Parathyroid adenoma (tissue), 2 donors: ENCODE measurements around the gene ATL1.

Source experiments
- H2AFZ ChIP-seq: fragments of 300-600 bp; sonication (generic); one replicate; pipeline ENCODE4 v1.7.0; 2017; ENCODE audit warnings: antibody characterized with exemption, mild to moderate bottlenecking
- H3K27ac ChIP-seq: fragments of 300-600 bp; sonication (generic); one replicate; pipeline ENCODE4 v1.7.0; 2017
- H3K27me3 ChIP-seq: fragments of 300-600 bp; sonication (generic); one replicate; pipeline ENCODE4 v1.7.0; 2017; ENCODE audit warnings: low read length; ENCODE audit not compliant: control insufficient read depth, insufficient read depth
- H3K36me3 ChIP-seq: fragments of 300-600 bp; sonication (generic); one replicate; pipeline ENCODE4 v1.7.0; 2017; ENCODE audit warnings: low read length; ENCODE audit not compliant: control insufficient read depth, insufficient read depth
- H3K4me1 ChIP-seq: fragments of 300-600 bp; sonication (generic); one replicate; pipeline ENCODE4 v1.7.0; 2017; ENCODE audit warnings: control low read depth
- H3K4me2 ChIP-seq: fragments of 300-600 bp; sonication (generic); one replicate; pipeline ENCODE4 v1.7.0; 2017; ENCODE audit warnings: low read length
- H3K4me3 ChIP-seq: fragments of 300-600 bp; sonication (generic); one replicate; pipeline ENCODE4 v1.7.0; 2017; ENCODE audit warnings: low read depth, low read length
- H3K79me2 ChIP-seq: fragments of 300-600 bp; sonication (generic); one replicate; pipeline ENCODE4 v1.7.0; 2017; ENCODE audit warnings: control low read depth
- H3K9ac ChIP-seq: fragments of 300-600 bp; sonication (generic); one replicate; pipeline ENCODE4 v1.7.0; 2017; ENCODE audit warnings: mild to moderate bottlenecking
- H3K9me3 ChIP-seq: fragments of 300-600 bp; sonication (generic); one replicate; pipeline ENCODE4 v1.7.0; 2017; ENCODE audit warnings: low read length; ENCODE audit not compliant: control insufficient read depth
- TF ChIP-seq, protein P1 (sequence below): fragments of 300-600 bp; sonication (generic); IDR thresholded peaks from one replicate; pipeline ENCODE4 v1.7.0; 2017; ENCODE audit warnings: antibody characterized with exemption, mild to moderate bottlenecking
- donor health status: primary hyperparathyroidism.

Gene ATL1

DNA sequence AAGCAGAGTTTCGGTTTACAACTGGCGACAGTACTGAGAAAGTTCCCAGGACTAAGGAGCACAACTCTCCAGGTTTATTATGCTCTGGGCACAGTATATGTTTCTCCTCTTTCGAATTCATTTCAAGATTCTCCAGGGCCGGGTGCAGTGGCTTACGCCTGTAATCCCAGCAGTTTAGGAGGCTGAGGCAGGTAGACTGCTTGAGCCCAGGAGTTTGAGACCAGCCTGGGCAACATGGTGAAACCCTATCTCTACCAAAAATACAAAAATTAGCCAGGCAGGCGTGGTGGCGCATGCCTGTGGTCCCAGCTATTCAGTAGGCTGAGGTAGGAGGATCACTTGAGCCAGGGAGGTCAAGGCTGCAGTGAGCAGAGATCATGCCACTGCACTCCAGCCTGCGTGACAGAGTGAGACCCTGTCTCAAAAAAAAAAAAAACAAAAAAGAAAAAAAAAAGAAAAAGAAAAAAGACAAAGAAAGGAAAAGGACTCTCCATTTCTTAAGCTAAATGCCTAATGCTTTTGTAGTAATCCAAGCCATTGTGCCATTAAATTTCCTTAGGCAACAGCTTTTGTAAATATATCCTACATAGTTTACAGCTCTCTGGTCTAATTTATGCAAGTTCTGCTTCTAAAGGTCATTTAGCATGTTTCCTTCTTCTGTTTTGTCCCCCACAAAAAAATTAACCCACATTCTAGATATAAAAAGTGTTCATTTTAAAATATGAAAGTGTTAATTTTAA is 34.8 kb downstream of the ATL1 start:
- Histone ChIP-seq H3K4me2 (no peak overlapping the region), H2AFZ (no peak overlapping the region), H3K27ac (no peak overlapping the region), H3K79me2 (no peaks in the 10 kb centered on the region), H3K4me1 (no peaks in the 10 kb centered on the region), H3K27me3 (no peaks in the 10 kb centered on the region), H3K9me3 (no peaks in the 10 kb centered on the region), H3K9ac (no peak overlapping the region), H3K4me3 (no peak overlapping the region), H3K36me3 (no peaks in the 10 kb centered on the region)
- TF ChIP-seq, protein P1, sequence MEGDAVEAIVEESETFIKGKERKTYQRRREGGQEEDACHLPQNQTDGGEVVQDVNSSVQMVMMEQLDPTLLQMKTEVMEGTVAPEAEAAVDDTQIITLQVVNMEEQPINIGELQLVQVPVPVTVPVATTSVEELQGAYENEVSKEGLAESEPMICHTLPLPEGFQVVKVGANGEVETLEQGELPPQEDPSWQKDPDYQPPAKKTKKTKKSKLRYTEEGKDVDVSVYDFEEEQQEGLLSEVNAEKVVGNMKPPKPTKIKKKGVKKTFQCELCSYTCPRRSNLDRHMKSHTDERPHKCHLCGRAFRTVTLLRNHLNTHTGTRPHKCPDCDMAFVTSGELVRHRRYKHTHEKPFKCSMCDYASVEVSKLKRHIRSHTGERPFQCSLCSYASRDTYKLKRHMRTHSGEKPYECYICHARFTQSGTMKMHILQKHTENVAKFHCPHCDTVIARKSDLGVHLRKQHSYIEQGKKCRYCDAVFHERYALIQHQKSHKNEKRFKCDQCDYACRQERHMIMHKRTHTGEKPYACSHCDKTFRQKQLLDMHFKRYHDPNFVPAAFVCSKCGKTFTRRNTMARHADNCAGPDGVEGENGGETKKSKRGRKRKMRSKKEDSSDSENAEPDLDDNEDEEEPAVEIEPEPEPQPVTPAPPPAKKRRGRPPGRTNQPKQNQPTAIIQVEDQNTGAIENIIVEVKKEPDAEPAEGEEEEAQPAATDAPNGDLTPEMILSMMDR, result no peak

DNA sequence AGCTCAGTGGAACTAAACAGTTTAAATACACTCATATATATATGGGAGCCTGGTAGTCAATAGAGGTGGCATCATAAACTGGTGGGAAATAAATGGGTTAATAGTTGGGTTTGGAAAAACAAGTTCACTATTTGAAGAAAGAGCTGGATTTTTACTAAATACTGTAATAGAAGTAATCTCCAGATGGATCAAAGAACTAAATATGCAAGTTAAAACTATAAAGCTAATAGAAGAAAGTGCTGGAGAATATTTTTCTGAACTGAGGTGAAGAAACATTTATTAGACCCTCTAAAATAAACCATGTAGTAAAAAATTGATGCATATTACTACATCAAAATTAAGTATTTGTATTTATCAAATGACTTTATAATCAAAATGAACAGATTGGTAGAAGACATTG is 38.8 kb downstream of the ATL1 start:
- Histone ChIP-seq H3K27me3 (no peaks in the 10 kb centered on the region), H3K4me2 (no peak overlapping the region), H3K79me2 (no peaks in the 10 kb centered on the region), H3K9ac (no peak overlapping the region), H3K27ac (no peak overlapping the region), H3K4me3 (no peak overlapping the region), H3K4me1 (no peaks in the 10 kb centered on the region), H3K9me3 (no peaks in the 10 kb centered on the region), H3K36me3 (no peaks in the 10 kb centered on the region), H2AFZ (no peak overlapping the region)
- TF ChIP-seq, protein P1, result no peak

DNA sequence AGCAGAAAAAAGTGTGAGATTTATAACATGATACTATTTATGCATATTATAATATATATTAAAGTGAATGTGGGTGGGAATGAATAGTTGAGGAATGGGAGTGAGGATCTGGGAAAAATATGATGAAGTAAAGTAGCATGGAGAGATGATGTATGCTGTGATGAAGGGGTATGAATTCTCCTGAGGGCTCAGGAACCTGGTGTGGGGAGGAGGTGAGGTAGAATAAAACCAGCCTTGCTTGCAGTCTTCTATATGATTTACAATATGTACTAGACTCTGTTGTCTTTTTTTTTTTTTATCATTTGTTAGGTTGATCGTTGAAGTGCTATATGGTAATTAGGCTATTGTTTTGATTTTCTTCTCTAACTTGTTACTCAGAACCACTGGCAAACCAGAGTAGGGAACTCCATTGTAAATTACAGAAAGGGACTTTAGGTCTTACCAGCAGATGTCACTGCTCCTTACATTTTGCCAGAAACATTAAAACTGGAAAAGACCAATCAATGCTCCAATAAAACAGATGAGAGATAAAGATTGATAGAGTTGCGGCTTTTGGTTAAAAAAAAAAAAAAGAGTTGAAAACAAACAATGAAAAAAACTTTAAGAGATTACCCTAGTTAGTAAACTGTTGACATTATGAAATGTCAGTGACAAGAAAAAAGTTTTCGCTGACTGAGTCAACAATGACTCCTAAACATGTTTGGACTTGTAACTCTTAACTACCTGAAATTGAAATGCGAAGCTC is 39.9 kb downstream of the ATL1 start:
- Histone ChIP-seq H3K27ac (no peak overlapping the region), H3K9ac (no peak overlapping the region), H2AFZ (no peak overlapping the region), H3K4me2 (no peak overlapping the region), H3K79me2 (no peaks in the 10 kb centered on the region), H3K27me3 (no peaks in the 10 kb centered on the region), H3K4me1 (no peaks in the 10 kb centered on the region), H3K9me3 (no peaks in the 10 kb centered on the region), H3K4me3 (no peak overlapping the region), H3K36me3 (no peaks in the 10 kb centered on the region)
- TF ChIP-seq, protein P1, result peak; percentile 54

DNA sequence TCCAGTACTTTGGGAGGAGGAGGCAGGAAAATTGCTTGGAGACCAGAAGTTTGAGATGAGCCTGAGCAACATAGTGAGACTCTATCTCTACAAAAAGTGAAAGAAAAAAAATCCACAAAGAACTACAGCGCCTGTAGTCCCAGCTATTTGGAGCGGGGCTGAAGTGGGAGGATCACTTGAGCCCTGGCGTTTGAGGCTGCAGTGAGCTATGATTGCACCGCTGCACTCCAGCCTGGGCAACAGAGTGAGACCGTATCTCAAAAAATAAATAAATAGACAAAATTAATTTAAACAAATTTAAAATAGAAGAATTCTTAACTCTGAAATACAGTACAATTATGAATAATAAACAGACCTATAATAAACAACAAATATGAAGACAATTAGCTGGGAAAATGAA is 40.9 kb downstream of the ATL1 start:
- H3K9ac ChIP-seq, result no peak overlapping the region
- no peak overlapping the region for H3K27ac ChIP-seq
- TF ChIP-seq, protein P1, result no peak
- H3K27me3 ChIP-seq, result no peaks in the 10 kb centered on the region
- no peaks in the 10 kb centered on the region for H3K9me3 ChIP-seq
- H3K4me3 ChIP-seq, result no peak overlapping the region
- H3K4me2 ChIP-seq, result no peak overlapping the region
- H3K4me1 ChIP-seq, result no peaks in the 10 kb centered on the region
- no peaks in the 10 kb centered on the region for H3K79me2 ChIP-seq
- no peaks in the 10 kb centered on the region for H3K36me3 ChIP-seq
- H2AFZ ChIP-seq, result no peak overlapping the region
